Astrocyte of the spinal cord (primary cell): ENCODE measurements around the gene DBX1.
A peak's percentile ranks its signal among the peaks of the same experiment; 100 is the strongest.

Source experiments
- DNase-seq: peaks from one replicate; pipeline ENCODE4 v3.0.0; 2011; ENCODE audit warnings: low read depth, low spot score
- H3K4me3 ChIP-seq: 2 replicates; pipeline ENCODE4 v1.5.1; 2011; ENCODE audit warnings: low read depth, mild to moderate bottlenecking, low read length, moderate library complexity
- in situ Hi-C: cut with HindIII; loops from 2 replicates; pipeline ENCODE4 v1.10.0; 2017; ENCODE audit warnings: low sequenced_read_pairs
- TF ChIP-seq, protein P1 (sequence below): IDR thresholded peaks from 2 replicates; pipeline ENCODE4 v1.5.1; 2012; ENCODE audit warnings: low read depth, mild to moderate bottlenecking, low read length, inconsistent platforms

Gene DBX1

DNA sequence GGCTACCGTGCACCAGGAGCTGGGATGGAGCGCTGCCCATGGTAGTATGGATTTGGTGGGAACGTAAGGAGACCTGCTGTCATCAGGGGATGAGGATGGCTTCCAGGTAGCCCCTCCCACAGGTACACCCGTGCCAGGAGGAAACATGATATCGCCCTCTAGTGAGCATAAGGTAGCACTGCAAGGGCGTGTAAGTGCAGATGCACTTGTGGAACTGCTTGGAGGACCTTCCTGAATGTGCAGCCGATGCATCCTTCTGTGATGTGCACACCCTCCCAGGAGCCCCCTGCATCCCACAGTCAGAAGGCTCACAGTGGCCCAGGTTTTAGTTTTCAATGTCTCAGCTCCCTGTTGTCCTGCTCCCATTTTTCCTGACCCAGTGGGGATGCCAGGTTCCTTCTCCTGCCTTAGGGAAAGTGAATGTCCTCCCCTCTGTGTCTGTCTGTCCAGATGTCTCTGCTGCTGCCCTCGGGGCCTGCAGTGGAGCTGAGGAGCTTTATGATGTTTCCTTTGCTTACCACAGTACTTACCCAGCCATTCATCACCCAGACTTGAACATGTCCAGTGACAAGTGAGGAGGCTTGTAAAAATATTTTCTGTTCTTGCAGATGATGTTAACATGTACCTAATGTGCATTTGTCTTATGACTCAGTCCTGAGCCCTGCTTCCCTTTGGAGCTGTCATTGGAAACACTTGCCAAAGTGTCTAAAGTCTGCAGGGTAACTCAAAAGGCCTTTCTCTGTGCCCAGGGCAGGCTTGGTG lies 49.2 kb downstream of the DBX1 start:
- peak; percentile 95 for DNase-seq
- in situ Hi-C loops, result no loop called here
- no peak overlapping the region for H3K4me3 ChIP-seq
- TF ChIP-seq, protein P1, sequence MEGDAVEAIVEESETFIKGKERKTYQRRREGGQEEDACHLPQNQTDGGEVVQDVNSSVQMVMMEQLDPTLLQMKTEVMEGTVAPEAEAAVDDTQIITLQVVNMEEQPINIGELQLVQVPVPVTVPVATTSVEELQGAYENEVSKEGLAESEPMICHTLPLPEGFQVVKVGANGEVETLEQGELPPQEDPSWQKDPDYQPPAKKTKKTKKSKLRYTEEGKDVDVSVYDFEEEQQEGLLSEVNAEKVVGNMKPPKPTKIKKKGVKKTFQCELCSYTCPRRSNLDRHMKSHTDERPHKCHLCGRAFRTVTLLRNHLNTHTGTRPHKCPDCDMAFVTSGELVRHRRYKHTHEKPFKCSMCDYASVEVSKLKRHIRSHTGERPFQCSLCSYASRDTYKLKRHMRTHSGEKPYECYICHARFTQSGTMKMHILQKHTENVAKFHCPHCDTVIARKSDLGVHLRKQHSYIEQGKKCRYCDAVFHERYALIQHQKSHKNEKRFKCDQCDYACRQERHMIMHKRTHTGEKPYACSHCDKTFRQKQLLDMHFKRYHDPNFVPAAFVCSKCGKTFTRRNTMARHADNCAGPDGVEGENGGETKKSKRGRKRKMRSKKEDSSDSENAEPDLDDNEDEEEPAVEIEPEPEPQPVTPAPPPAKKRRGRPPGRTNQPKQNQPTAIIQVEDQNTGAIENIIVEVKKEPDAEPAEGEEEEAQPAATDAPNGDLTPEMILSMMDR, result peak; percentile 94

- DNase-seq, result peak; percentile 67
- no peak overlapping the region for H3K4me3 ChIP-seq
- in situ Hi-C loops, result no loop called here
- TF ChIP-seq, protein P1, result no peak
These were observed 50.4 kb downstream of the DBX1 start for GRCh38 chr11:20109731-20110445.
